ENCODE results near the gene SLC17A1. TPM values are rescaled to one million over a fixed set of nuclear protein-coding genes. Genes with fewer than 3 reads are reported as not detected.

The SLC17A1 gene
- total and polyA plus RNA-seq, 4 donors, result not detected

- no peaks in the 10 kb centered on the region for H3K4me1 ChIP-seq (ENCODE audit: control insufficient read depth in 5 of 5, insufficient read depth in 5 of 5, low read length in 5 of 5)
- H3K27me3 ChIP-seq (ENCODE audit: control insufficient read depth in 3 of 3, insufficient read depth in 3 of 3, low read length in 2 of 3), result no peaks in the 10 kb centered on the region
- no peak for ATAC-seq (ENCODE audit: insufficient read depth, low FRiP score)
- H3K9me3 ChIP-seq (ENCODE audit: control insufficient read depth in 4 of 4, insufficient read depth in 3 of 4, low read length in 3 of 4), result no peaks in the 10 kb centered on the region
- no peaks in the 10 kb centered on the region for H3K36me3 ChIP-seq (ENCODE audit: control insufficient read depth in 4 of 4, insufficient read depth in 4 of 4, low read length in 4 of 4)
- no peak for TF ChIP-seq CTCF (IDR thresholded peaks at IDR 0.05; ENCODE audit: control extremely low read depth, extremely low read depth)
- no peak for DNase-seq
- no peak overlapping the region for H3K4me3 ChIP-seq
- H3K27ac ChIP-seq (ENCODE audit: low read depth in 1 of 2, low read length in 1 of 2), result no peak overlapping the region
- H3K9ac ChIP-seq (ENCODE audit: insufficient read depth in 1 of 2, low read length in 2 of 2), result no peak overlapping the region
These were observed 83.8 kb downstream of the SLC17A1 start for GRCh38 chr6:25748049-25748448.

- 89 to 93% methylated on average over 2 of the region's 2 CpGs for WGBS, 2 donors
- Histone ChIP-seq H3K4me3 (no peak overlapping the region), H3K9me3 (ENCODE audit: control insufficient read depth in 4 of 4, insufficient read depth in 3 of 4, low read length in 3 of 4) (no peaks in the 10 kb centered on the region), H3K36me3 (ENCODE audit: control insufficient read depth in 4 of 4, insufficient read depth in 4 of 4, low read length in 4 of 4) (no peaks in the 10 kb centered on the region), H3K9ac (ENCODE audit: insufficient read depth in 1 of 2, low read length in 2 of 2) (no peak overlapping the region), H3K4me1 (ENCODE audit: control insufficient read depth in 5 of 5, insufficient read depth in 5 of 5, low read length in 5 of 5) (no peaks in the 10 kb centered on the region), H3K27ac (ENCODE audit: low read depth in 1 of 2, low read length in 1 of 2) (no peak overlapping the region), H3K27me3 (ENCODE audit: control insufficient read depth in 3 of 3, insufficient read depth in 3 of 3, low read length in 2 of 3) (no peaks in the 10 kb centered on the region)
- TF ChIP-seq CTCF (IDR thresholded peaks at IDR 0.05; ENCODE audit: control extremely low read depth, extremely low read depth), result no peak
- DNase-seq (no peak), ATAC-seq (ENCODE audit: insufficient read depth, low FRiP score) (no peak)
These were observed 84.4 kb downstream of the SLC17A1 start for GRCh38 chr6:25747477-25747876.

- H3K4me3 ChIP-seq, result no peak overlapping the region
- H3K9me3 ChIP-seq (ENCODE audit: control insufficient read depth in 4 of 4, insufficient read depth in 3 of 4, low read length in 3 of 4), result no peaks in the 10 kb centered on the region
- 86 to 91% methylated on average over 1 of the region's 1 CpG for WGBS, 2 donors
- H3K4me1 ChIP-seq (ENCODE audit: control insufficient read depth in 5 of 5, insufficient read depth in 5 of 5, low read length in 5 of 5), result no peaks in the 10 kb centered on the region
- no peak overlapping the region for H3K27ac ChIP-seq (ENCODE audit: low read depth in 1 of 2, low read length in 1 of 2)
- TF ChIP-seq CTCF (IDR thresholded peaks at IDR 0.05; ENCODE audit: control extremely low read depth, extremely low read depth), result no peak
- no peak for DNase-seq
- ATAC-seq (ENCODE audit: insufficient read depth, low FRiP score), result no peak
- no peaks in the 10 kb centered on the region for H3K27me3 ChIP-seq (ENCODE audit: control insufficient read depth in 3 of 3, insufficient read depth in 3 of 3, low read length in 2 of 3)
- H3K36me3 ChIP-seq (ENCODE audit: control insufficient read depth in 4 of 4, insufficient read depth in 4 of 4, low read length in 4 of 4), result no peaks in the 10 kb centered on the region
- no peak overlapping the region for H3K9ac ChIP-seq (ENCODE audit: insufficient read depth in 1 of 2, low read length in 2 of 2)
These were observed 84.9 kb downstream of the SLC17A1 start for GRCh38 chr6:25746968-25747367.

- WGBS, 2 donors, result 72 to 80% methylated on average over 4 of the region's 4 CpGs
- Histone ChIP-seq H3K9ac (ENCODE audit: insufficient read depth in 1 of 2, low read length in 2 of 2) (no peak overlapping the region), H3K36me3 (ENCODE audit: control insufficient read depth in 4 of 4, insufficient read depth in 4 of 4, low read length in 4 of 4) (no peaks in the 10 kb centered on the region), H3K4me1 (ENCODE audit: control insufficient read depth in 5 of 5, insufficient read depth in 5 of 5, low read length in 5 of 5) (no peaks in the 10 kb centered on the region), H3K4me3 (no peak overlapping the region), H3K27me3 (ENCODE audit: control insufficient read depth in 3 of 3, insufficient read depth in 3 of 3, low read length in 2 of 3) (no peaks in the 10 kb centered on the region), H3K27ac (ENCODE audit: low read depth in 1 of 2, low read length in 1 of 2) (no peak overlapping the region), H3K9me3 (ENCODE audit: control insufficient read depth in 4 of 4, insufficient read depth in 3 of 4, low read length in 3 of 4) (no peaks in the 10 kb centered on the region)
- ATAC-seq (ENCODE audit: insufficient read depth, low FRiP score) (no peak), DNase-seq (no peak)
- no peak for TF ChIP-seq CTCF (IDR thresholded peaks at IDR 0.05; ENCODE audit: control extremely low read depth, extremely low read depth)
These were observed 86.0 kb downstream of the SLC17A1 start for GRCh38 chr6:25745836-25746235.

All from lung (tissue), 12 donors.